H1 (cell line): Measurements from ENCODE around the gene LILRB4.
"Not testable (repeated sequence)": the region's sequence is repeated elsewhere in the genome, so short reads cannot be mapped to it uniquely, and the experiment has no call there.

Experiments used
- POLR2AphosphoS5 ChIP-seq: IDR thresholded peaks from 2 replicates; pipeline ENCODE4 v1.6.1; 2011; ENCODE audit warnings: low read depth, low read length
- TCF12 ChIP-seq: IDR thresholded peaks from 2 replicates; pipeline ENCODE4 v1.6.1; 2011; ENCODE audit warnings: low read depth, mild to moderate bottlenecking, low read length

DNA sequence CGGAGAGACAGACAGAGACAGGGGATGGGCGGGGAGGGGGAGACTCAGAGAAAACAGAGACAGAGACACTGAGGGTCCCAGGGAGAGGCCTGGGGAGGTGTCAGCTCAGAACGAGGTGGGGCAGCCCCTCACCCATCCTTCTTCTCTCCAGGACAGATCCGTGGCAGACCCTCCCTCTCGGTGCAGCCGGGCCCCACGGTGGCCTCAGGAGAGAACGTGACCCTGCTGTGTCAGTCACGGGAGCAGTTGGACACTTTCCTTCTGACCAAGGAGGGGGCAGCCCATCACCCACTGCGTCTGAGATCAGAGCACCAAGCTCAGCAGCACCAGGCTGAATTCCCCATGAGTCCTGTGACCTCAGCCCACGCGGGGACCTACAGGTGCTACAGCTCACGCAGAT is 47.2 kb downstream of the LILRB4 start:
- TF ChIP-seq POLR2AphosphoS5, TCF12: not testable (repeated sequence)
